NB4 (cell line): ENCODE results near the gene IL17B.

Experiments
- DNase-seq: peaks from one replicate; pipeline ENCODE4 v3.0.0; 2010; ENCODE audit warnings: low read depth
- H3K4me3 ChIP-seq: one replicate; pipeline ENCODE4 v1.5.1; 2011; ENCODE audit warnings: mild to moderate bottlenecking, low read depth, low read length, moderate library complexity
- CTCF ChIP-seq: IDR thresholded peaks from one replicate; pipeline ENCODE4 v1.5.1; 2012; ENCODE audit warnings: low read depth, low read length
- MYC ChIP-seq: IDR thresholded peaks from 2 replicates; pipeline ENCODE4 v1.6.1; 2011; ENCODE audit warnings: low read depth, low read length
- POLR2A ChIP-seq: IDR thresholded peaks from 2 replicates; pipeline ENCODE4 v1.6.1; 2011; ENCODE audit warnings: mild to moderate bottlenecking; ENCODE audit not compliant: insufficient read length; ENCODE audit errors: extremely low read depth
- TF ChIP-seq, protein P1 (sequence below): IDR thresholded peaks from 2 replicates; pipeline ENCODE4 v1.6.1; 2011; ENCODE audit warnings: low read depth, low read length

IL17B gene

DNA sequence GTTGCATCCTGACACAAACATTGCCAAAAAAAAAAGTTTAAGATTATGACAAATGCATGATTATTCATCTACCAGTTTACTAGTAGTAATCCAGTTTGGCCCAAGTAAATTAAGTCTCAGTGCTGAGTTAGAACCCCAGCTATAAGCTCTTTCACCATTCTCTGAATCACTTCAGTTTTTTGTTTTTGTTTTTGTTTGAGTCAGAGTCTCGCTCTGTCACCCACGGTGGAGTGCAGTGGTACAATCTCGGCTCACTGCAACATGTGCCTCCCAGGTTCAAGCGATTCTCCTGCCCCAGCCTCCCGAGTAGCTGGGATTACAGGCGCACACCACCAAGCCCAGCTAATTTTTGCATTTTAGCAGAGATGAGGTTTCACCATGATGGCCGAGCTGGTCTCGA lies 22.7 kb downstream of the IL17B start:
- H3K4me3 ChIP-seq = no peak overlapping the region
- DNase-seq = no peak
- TF ChIP-seq POLR2A (no peak), MYC (no peak), CTCF (no peak)
- TF ChIP-seq, protein P1, sequence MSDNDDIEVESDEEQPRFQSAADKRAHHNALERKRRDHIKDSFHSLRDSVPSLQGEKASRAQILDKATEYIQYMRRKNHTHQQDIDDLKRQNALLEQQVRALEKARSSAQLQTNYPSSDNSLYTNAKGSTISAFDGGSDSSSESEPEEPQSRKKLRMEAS = no peak

DNA sequence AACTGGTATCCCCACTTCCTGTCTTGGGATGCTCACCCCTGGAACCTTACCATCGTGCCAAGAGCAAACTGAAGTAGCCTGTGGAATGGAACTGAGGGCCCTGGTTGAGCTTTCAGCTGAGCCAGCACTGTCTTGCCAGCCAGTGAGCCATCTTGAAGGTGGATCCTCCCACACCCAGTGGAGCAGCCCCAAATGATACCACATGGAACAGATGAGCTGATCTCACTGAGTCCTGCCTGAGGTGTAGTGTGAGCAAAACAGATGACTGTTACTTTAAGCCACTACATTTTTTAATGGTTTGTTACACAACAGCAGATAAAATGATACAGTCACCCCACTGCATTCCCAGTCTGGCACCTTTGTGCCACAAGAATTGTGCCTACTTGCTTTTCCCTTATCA lies 23.4 kb downstream of the IL17B start:
- H3K4me3 ChIP-seq = no peak overlapping the region
- no peak for DNase-seq
- no peak for TF ChIP-seq POLR2A
- no peak for TF ChIP-seq MYC

DNA sequence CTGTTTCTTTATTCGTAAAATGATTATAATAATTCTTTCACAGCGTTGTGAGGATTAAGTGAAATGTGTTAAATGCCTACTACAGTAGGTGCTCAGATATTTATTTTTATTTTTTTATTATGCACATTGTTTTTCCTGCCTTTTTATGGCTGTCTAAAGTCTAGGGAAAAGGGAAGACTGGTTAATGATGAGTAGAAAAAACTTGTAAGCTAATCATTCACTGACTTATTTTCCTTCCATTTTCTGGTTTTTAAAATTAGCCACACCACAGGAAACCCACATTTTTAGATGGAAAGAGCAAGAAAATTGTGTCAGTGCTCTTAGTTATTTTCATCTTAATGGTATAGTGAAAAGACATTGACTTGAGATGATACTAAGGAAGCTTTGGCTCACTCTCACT lies 25.2 kb downstream of the IL17B start:
- no peak overlapping the region for H3K4me3 ChIP-seq
- TF ChIP-seq MYC (no peak), CTCF (no peak), POLR2A (no peak)
- TF ChIP-seq, protein P1 = no peak
- DNase-seq = no peak

DNA sequence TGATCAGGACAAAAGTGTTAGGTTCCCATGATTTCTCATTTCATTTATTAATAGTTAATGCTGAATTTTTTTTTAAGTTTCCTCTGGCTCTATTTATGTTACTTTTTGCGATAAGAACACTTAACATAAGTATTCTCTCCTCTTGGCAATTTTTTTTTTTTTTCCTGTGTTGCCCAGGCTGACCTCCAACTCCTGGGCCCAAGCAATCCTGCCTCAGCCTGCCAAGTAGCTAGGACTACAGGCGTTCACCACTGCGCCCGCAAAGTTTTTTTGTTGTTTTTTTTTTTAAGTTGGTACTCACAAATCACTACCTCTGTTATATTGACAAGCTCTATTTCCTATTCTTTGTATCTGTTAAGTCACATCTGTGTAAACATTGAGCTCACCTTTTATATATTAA lies 26.9 kb downstream of the IL17B start:
- TF ChIP-seq POLR2A (no peak), CTCF (no peak), MYC (no peak)
- TF ChIP-seq, protein P1 = no peak
- no peak overlapping the region for H3K4me3 ChIP-seq

DNA sequence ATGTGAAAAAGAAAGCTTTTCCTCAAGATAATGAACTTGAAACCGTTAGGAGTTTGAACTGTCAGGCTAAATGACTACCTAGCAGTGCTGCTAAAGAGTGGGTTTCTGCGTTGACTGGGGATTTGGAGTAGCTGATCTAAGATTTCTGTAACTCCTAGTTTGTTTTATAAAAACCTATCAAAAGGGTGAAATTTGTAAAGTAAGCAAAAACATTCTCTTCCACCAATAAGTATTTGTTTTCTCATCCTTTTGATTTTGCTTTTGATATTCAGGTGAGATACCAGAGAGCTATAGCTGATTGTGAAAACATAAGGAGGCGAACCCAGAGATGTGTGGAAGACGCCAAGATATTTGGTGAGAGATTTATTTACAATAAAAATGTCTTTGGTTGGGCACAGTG lies 29.7 kb downstream of the IL17B start:
- TF ChIP-seq POLR2A (no peak), CTCF (no peak), MYC (no peak)
- TF ChIP-seq, protein P1 = no peak
- DNase-seq = no peak

More for the DNA sequence above, 26.9 kb downstream of the IL17B start:
- no peak for DNase-seq

DNA sequence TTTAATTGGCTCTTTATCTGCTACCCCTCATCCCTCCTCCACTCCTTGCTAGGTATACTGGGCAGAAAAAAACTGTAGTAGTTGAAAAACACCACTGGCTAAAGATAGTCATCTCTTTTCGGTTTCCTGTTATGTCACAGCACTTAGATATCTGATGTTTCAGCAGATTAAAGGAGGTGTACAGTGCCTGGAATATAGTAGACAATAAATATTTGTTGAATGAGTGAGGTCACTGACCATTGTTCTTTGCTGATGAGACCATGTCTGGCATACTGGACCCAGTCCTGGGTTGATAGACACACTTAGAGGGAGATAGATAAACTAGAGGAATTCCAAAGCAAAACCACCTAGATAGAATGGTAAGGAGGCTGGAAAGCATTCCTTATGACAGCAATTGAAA lies 30.6 kb downstream of the IL17B start:
- TF ChIP-seq POLR2A (no peak), MYC (no peak), CTCF (no peak)
- TF ChIP-seq, protein P1 = no peak
- no peak overlapping the region for H3K4me3 ChIP-seq
- no peak for DNase-seq

More for the DNA sequence above, 29.7 kb downstream of the IL17B start:
- H3K4me3 ChIP-seq = no peak overlapping the region
